ENCODE data around the gene EFNA5.

EFNA5 gene

DNA sequence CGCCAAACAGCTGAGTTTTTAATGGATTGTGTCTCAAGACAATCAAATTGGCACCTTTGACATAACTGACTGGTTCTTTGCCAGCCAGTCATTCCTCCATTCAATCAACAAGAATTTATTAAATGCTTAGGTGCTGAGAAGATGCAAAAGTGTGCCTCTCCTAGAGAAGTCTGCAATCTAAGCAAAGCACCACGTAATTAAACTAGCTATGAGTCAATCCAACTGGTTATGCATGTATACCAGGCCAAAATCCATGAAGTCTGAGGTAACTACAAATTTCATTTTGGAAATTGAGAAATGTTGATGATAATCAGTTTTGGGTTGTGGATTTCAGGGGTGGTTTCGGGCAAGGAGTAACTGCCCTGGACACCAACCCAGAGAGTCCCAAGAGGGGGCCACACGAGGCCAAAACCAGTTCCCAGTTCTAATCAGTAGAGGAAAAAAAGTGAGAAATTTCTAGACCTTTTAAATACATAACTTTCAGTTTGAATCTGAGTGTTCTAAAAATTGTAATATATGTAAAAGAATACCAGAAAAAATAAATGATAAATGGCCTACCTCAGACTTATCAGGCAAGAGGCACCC is 92.6 kb downstream of the EFNA5 start:
- no peak for DNase-seq (ENCODE audit: extremely low read depth, low read depth)
- TF ChIP-seq, protein P1, sequence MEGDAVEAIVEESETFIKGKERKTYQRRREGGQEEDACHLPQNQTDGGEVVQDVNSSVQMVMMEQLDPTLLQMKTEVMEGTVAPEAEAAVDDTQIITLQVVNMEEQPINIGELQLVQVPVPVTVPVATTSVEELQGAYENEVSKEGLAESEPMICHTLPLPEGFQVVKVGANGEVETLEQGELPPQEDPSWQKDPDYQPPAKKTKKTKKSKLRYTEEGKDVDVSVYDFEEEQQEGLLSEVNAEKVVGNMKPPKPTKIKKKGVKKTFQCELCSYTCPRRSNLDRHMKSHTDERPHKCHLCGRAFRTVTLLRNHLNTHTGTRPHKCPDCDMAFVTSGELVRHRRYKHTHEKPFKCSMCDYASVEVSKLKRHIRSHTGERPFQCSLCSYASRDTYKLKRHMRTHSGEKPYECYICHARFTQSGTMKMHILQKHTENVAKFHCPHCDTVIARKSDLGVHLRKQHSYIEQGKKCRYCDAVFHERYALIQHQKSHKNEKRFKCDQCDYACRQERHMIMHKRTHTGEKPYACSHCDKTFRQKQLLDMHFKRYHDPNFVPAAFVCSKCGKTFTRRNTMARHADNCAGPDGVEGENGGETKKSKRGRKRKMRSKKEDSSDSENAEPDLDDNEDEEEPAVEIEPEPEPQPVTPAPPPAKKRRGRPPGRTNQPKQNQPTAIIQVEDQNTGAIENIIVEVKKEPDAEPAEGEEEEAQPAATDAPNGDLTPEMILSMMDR (IDR thresholded peaks at IDR 0.05; ENCODE audit: low read depth, low read length, missing control alignments) = no peak

GRCh38 chr5:107577394-107577950 is 93.3 kb downstream of the EFNA5 start:
- TF ChIP-seq, protein P1 (IDR thresholded peaks at IDR 0.05; ENCODE audit: low read depth, low read length, missing control alignments) = no peak
- no peak overlapping the region for H3K4me3 ChIP-seq (replicated peaks; ENCODE audit: low read depth, low read length)
- DNase-seq (ENCODE audit: extremely low read depth, low read depth) = no peak

More for the DNA sequence above, 92.6 kb downstream of the EFNA5 start:
- H3K4me3 ChIP-seq (replicated peaks; ENCODE audit: low read depth, low read length) = no peak overlapping the region

- H3K4me3 ChIP-seq (replicated peaks; ENCODE audit: low read depth, low read length) = no peak overlapping the region
- no peak for DNase-seq (ENCODE audit: extremely low read depth, low read depth)
- TF ChIP-seq, protein P1 (IDR thresholded peaks at IDR 0.05; ENCODE audit: low read depth, low read length, missing control alignments) = no peak
Observed at GRCh38 chr5:107576736-107577393, 93.9 kb downstream of the EFNA5 start.

DNA sequence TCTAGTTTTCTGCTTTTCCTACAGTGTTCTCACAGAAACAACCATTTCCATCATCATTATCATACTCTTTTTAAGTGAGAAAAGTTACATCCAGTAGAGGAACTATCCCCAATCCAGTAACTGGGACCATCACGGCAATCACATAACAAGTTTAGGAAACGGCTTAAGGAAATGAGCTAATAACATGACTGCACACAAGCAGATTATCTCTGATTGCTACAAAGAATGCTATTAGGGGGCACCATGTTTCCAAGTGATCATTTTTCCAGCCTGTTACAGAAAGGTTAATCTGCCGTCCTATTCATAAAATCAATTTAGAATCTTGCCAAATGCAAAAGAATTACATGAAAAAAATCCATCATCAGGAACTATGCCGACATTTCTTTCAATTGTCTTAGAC is 94.6 kb downstream of the EFNA5 start:
- DNase-seq (ENCODE audit: extremely low read depth, low read depth) = no peak
- TF ChIP-seq, protein P1 (IDR thresholded peaks at IDR 0.05; ENCODE audit: low read depth, low read length, missing control alignments) = no peak
- H3K4me3 ChIP-seq (replicated peaks; ENCODE audit: low read depth, low read length) = no peak overlapping the region

- TF ChIP-seq, protein P1 (IDR thresholded peaks at IDR 0.05; ENCODE audit: low read depth, low read length, missing control alignments) = no peak
Observed at GRCh38 chr5:107574287-107574686, 96.5 kb downstream of the EFNA5 start.

GRCh38 chr5:107572715-107573368 is 97.9 kb downstream of the EFNA5 start:
- TF ChIP-seq, protein P1 (IDR thresholded peaks at IDR 0.05; ENCODE audit: low read depth, low read length, missing control alignments) = no peak
- no peak overlapping the region for H3K4me3 ChIP-seq (replicated peaks; ENCODE audit: low read depth, low read length)
- no peak for DNase-seq (ENCODE audit: extremely low read depth, low read depth)

More at GRCh38 chr5:107574287-107574686, 96.5 kb downstream of the EFNA5 start:
- no peak for DNase-seq (ENCODE audit: extremely low read depth, low read depth)
- H3K4me3 ChIP-seq (replicated peaks; ENCODE audit: low read depth, low read length) = no peak overlapping the region
